OCI-LY7 (cell line): Measurements from ENCODE around the gene IL1RAPL1.
"Not testable (repeated sequence)": the region's sequence is repeated elsewhere in the genome, so short reads cannot be mapped to it uniquely, and the experiment has no call there.

ENCODE experiments used
- EZH2phosphoT487 ChIP-seq: fragments of 200-600 bp; sonication (generic); IDR thresholded peaks from 2 replicates; pipeline ENCODE4 v1.6.1; 2018; ENCODE audit warnings: low read depth, borderline replicate concordance, mild to moderate bottlenecking, mixed run types, antibody characterized with exemption, low read length, moderate library complexity, mixed read lengths
- TF ChIP-seq, protein P1 (sequence below): fragments of 200-600 bp; sonication (generic); conservative IDR thresholded peaks from 2 replicates; pipeline ENCODE4 v1.5.1; 2014; ENCODE audit warnings: mild to moderate bottlenecking, antibody characterized with exemption, low read length, moderate library complexity, mixed read lengths

DNA sequence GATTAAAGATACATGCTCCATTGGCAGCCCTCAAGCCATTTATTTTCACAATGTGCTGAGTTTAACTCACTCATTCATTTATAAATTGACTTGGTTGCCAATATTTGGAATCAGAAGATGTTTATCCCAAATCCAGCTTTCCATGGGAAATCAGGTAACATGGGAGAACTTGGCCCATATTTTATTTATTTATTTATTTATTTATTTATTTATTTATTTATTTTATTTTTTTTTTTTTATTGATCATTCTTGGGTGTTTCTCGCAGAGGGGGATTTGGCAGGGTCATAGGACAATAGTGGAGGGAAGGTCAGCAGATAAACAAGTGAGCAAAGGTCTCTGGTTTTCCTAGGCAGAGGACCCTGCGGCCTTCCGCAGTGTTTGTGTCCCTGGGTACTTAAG lies 745.2 kb downstream of the IL1RAPL1 start:
- TF ChIP-seq, protein P1, sequence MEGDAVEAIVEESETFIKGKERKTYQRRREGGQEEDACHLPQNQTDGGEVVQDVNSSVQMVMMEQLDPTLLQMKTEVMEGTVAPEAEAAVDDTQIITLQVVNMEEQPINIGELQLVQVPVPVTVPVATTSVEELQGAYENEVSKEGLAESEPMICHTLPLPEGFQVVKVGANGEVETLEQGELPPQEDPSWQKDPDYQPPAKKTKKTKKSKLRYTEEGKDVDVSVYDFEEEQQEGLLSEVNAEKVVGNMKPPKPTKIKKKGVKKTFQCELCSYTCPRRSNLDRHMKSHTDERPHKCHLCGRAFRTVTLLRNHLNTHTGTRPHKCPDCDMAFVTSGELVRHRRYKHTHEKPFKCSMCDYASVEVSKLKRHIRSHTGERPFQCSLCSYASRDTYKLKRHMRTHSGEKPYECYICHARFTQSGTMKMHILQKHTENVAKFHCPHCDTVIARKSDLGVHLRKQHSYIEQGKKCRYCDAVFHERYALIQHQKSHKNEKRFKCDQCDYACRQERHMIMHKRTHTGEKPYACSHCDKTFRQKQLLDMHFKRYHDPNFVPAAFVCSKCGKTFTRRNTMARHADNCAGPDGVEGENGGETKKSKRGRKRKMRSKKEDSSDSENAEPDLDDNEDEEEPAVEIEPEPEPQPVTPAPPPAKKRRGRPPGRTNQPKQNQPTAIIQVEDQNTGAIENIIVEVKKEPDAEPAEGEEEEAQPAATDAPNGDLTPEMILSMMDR = not testable (repeated sequence)
- TF ChIP-seq EZH2phosphoT487 = not testable (repeated sequence)
